ENCODE measurements around the gene TWIST2.

DNA sequence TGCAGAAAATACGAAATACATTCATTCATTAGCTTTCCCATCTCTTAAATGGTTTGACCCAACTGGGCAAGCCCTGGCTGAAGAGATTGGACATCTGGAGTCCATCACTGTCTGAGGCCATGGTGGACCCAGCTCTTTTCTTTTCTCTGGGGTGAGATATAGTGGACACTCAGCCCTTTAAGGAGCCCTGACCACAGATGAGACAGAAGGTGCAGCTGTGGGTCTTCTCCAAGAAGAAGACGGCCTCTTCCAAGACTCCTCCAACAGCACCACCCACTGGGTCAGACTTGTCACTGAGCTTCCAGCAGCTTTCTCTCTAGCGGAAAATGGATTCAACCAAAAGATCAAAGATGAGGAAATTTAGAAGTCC is 27.2 kb downstream of the TWIST2 start:
- TF ChIP-seq, protein P1, sequence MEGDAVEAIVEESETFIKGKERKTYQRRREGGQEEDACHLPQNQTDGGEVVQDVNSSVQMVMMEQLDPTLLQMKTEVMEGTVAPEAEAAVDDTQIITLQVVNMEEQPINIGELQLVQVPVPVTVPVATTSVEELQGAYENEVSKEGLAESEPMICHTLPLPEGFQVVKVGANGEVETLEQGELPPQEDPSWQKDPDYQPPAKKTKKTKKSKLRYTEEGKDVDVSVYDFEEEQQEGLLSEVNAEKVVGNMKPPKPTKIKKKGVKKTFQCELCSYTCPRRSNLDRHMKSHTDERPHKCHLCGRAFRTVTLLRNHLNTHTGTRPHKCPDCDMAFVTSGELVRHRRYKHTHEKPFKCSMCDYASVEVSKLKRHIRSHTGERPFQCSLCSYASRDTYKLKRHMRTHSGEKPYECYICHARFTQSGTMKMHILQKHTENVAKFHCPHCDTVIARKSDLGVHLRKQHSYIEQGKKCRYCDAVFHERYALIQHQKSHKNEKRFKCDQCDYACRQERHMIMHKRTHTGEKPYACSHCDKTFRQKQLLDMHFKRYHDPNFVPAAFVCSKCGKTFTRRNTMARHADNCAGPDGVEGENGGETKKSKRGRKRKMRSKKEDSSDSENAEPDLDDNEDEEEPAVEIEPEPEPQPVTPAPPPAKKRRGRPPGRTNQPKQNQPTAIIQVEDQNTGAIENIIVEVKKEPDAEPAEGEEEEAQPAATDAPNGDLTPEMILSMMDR (IDR thresholded peaks at IDR 0.05): no peak
- no peak for TF ChIP-seq POLR2A (IDR thresholded peaks at IDR 0.05)
